SK-N-SH (cell line): ENCODE data around the gene TMEM127. TPM values are rescaled to one million over a fixed set of nuclear protein-coding genes. Genes with fewer than 3 reads are reported as not detected.

Experiments
- polyA plus RNA-seq, 3 experiments: library from polyadenylated mRNA; depleted of rRNA; stranded (reverse); fragments of >200 nt; gene quantifications; 2 replicates each; pipeline ENCODE4 v1.2.3, GENCODE V29; 2012

Gene TMEM127
- polyA plus RNA-seq, 1 of the 3 experiments (the other 2 are of a cell fraction): 40.9 TPM

Other genes with a start within 250 kb of the TMEM127 start
- gene GPAT2, start 231.1 kb downstream of the TMEM127 start, polyA plus RNA-seq (2012; rRNA removed): not detected in 2 replicates
- not detected in 2 replicates for gene ADRA2B, start 149.4 kb downstream of the TMEM127 start, polyA plus RNA-seq (2012; rRNA removed)
- not detected in 2 replicates for gene ASTL, start 127.5 kb downstream of the TMEM127 start, polyA plus RNA-seq (2012; rRNA removed)
- 0.79 and 1.2 TPM in 2 replicates for gene DUSP2, start 120.6 kb downstream of the TMEM127 start, polyA plus RNA-seq (2012; rRNA removed)
- gene STARD7, start 57.2 kb downstream of the TMEM127 start, polyA plus RNA-seq (2012; rRNA removed): 36.1 and 45.8 TPM in 2 replicates
- gene CIAO1, start 228 bp upstream of the TMEM127 start, polyA plus RNA-seq (2012; rRNA removed): 120 and 158 TPM in 2 replicates
- 165 and 177 TPM in 2 replicates for gene SNRNP200, start 39.5 kb upstream of the TMEM127 start, polyA plus RNA-seq (2012; rRNA removed)
- 4.3 and 5.0 TPM in 2 replicates for gene ITPRIPL1, start 59.3 kb upstream of the TMEM127 start, polyA plus RNA-seq (2012; rRNA removed)
- gene NCAPH, start 69.8 kb upstream of the TMEM127 start, polyA plus RNA-seq (2012; rRNA removed): 17.0 and 17.8 TPM in 2 replicates
- gene NEURL3, start 239.4 kb upstream of the TMEM127 start, polyA plus RNA-seq (2012; rRNA removed): 0.05 and 0.08 TPM in 2 replicates